Raji (cell line): ENCODE data around the gene NOL8.

Experiments
- POLR2A ChIP-seq: IDR thresholded peaks from 2 replicates; pipeline ENCODE4 v1.6.1; 2011; ENCODE audit warnings: low read depth, low read length, control low read depth; ENCODE audit not compliant: insufficient read depth

The NOL8 gene

DNA sequence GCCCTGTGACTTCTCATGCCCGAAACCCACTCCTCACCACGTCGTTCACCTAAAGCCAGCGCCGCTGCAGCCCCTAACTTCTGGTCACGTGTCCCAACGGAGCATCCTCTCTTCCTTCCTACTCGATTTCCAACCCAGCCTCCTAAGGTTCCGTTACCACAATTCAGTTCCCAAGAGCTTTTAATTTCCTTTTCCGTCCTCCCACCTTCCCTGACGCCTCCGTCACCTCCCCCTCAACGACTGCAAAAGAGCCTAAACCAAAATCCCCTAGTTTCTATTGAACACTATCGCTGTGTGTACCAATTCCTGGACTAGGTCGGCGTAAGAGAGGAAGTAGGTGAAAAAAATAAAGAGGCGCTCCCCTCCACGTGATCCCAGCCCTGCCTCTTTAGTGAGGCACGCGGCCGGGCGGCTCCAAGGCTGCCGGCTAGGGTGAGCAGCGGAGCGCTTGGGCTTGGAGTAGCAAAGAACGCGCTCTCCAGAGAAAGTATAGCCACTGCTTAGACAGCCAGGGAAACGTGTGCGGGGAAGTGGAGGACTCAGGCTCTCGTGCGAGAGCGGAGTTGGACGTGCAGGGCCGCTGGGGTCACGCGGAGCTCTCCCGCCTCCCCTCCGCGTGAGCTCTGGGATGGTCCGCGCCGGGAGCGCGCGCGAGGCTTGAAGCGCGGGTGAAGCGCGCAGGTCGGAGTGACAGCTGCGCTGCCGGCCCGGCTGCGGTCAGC is at the start of gene NOL8, which contains the start of gene CENPP:
Gene NOL8 (minus strand): TSS at position 82 of the 722 bp plus-strand sequence. CDS start 1,189 bp downstream, outside the sequence.
Gene CENPP (plus strand): TSS at position 685 of the 722 bp plus-strand sequence.
- peak; percentile 96 for TF ChIP-seq POLR2A

DNA sequence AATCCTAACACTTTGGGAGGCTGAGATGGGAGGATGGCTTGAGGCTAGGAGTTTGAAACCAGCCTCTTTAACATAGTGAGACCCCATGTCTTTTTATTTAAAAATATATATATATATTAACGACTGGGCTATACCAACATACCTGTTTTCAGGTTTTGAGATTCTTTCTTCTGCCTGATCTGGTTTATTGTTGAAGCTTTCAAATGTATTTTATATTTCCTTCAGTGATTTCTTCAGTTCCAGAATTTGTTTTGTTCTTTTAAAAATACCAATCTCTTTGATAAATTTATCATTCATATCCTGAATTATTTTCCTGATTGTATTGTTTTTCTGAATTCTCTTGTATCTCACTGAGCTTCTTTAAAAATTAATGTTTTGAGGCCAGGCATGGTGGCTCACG is 48.0 kb upstream of the NOL8 start:
- TF ChIP-seq POLR2A, result no peak

DNA sequence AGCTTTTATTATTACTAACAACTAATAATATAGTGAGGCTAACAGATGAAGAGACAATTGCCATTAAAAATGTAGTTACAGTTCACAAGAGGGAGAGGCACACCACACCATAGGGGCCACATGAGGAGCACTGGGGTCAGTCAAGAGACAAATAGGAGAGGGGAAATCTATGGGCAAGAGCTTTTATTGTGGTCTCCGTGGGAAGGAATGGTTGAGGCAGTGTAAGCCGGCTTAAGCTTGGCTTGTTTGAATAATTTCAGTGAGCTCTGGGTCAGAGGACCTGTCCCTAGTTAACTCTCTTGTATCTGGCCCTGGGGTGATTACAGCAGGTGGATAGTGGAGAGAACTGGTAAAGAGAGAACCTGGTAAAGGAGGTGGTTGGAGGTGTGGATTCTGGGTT is 43.9 kb upstream of the NOL8 start:
- TF ChIP-seq POLR2A, result no peak

DNA sequence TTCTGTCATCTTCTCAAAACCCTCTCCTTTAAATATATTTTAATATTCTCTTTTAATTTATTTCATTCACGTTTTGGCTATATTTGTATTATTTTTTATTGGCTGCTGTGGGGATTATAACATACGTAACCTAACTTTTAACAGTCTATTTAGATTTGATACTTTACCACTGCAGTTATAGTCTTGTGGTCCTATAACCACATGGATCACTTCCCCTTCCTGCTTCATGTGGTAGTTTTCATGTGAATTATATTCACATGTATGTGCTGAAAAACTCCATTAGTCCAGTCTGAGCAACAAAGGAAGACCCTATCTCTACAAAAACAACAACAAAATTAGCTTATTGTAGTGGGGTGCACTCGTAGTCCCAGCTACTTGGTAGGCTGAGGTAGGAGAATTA is 34.9 kb upstream of the NOL8 start:
- TF ChIP-seq POLR2A, result no peak

DNA sequence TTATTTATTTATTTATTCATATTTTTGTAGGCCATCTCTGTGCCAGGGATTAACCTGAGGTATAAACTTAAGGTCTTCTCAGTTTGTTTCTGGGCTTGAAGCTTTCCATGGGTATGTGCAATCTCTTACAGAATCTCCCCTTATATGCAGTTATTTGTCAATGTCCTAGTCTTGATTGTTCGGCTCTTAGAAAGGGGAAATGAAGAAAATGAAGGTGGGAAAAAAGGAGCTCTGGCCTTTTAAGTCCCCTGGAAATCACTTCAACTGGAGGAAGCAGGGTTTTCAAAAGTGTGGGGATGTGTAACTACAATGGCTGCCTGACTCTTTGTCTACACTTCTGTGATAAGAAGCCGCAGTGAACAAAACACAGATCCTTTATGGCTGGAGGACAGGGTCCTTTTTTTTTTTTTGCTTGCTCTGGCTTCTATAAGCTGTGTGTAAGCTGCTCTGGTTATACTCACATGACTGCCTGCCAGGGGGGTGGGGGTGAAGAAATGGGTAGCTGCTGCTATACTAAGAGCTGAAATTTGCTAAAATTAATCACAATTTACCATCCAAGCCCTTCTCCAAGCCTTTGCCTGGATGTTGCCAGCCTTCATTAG is 34.3 kb upstream of the NOL8 start:
- no peak for TF ChIP-seq POLR2A

DNA sequence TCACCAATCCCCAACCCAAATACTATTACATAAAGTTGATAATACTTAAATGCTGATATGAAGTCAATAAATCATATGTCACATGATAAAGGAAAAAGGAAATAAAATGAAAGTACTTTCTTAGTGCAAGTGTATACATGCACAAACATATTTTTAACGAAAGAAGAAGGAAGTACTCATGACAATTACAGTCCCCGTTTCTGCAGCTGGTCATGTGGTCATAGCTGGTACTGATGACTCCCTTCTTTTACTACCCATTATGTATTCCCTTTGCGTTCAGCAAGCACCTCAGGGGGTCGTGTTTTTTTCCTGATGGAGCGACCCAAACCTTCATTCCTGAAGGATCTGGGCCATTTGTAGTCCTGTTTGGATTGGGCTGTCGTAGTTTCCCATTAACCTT is 27.9 kb upstream of the NOL8 start:
- TF ChIP-seq POLR2A, result no peak

DNA sequence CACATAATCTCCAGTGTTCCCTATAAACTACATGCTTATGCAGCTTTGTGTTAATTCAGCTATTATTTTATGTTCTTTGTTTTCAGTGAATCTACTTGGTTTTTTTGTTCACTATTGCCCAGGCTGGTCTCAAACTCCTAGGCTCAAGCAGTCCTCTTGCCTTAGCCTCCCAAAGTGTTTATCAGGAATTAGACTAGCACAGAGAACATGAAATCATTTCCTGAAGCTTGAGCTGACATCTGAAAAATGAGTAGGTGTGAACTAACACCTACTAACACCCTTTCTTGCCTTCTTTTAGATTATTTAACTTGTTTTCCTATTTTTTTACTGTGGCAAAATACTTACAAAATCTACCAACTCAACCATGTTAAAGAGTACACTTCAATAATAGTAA is 25.6 kb upstream of the NOL8 start:
- no peak for TF ChIP-seq POLR2A

DNA sequence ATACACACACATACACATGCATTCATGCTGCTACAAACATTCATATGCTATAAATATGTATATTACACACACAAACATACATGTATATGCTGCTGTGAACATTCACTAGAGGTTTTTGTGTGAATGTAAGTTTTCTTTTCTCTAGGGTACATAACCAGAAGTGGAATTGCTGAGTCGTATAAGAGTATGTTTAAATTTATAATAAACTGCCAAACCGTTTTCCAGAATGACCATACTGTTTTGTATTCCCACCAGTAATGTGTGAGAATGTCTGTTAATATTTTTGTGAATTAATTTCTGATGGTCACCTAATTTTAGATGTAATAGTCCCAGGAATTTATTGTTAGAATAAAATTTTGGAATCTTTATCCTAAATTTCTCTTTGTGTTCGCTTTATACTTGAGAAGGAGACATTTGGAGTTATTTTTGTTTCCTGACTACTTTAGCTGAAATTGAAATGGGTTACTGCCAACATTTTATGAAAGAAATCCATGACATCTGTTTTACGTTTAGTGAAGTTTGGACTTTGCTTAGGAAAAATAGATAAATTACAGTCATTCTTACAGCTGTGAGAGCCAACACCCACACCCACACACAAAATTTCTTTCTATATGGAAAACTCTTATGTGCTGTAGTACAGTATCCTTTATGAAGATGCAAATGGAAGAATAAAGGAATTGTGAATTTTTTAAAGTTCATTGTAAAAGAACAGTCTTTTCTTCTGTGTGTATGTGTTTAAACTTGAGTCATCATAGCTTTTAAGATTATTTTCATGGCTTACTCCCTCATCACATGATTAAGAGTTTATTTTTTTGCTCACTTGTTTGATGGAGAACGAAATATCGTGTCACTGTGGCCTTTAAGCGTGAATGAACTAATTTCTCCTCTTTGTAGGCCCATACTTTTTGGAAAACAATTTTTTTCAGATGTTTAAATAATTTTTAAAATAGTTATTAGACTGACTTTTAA is 24.9 kb upstream of the NOL8 start:
- no peak for TF ChIP-seq POLR2A

DNA sequence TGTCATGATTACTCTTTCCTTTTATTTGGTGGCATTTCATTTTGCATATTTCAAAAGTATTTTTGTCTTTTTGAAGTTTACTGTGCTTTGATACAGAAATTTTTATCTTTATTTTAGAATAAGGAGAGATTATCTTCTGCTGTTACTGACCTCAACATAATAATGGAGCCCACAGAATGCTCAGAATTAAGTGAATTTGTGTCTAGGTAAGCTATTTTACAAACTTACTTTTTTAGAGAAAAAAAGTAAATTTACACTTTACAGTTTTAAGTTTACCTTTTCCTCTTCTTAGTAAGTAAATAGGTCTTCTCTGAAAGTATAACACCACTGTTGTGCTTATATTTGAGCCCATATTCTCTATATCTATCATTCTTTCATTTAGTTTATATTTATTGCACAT is 20.4 kb upstream of the NOL8 start:
- no peak for TF ChIP-seq POLR2A

DNA sequence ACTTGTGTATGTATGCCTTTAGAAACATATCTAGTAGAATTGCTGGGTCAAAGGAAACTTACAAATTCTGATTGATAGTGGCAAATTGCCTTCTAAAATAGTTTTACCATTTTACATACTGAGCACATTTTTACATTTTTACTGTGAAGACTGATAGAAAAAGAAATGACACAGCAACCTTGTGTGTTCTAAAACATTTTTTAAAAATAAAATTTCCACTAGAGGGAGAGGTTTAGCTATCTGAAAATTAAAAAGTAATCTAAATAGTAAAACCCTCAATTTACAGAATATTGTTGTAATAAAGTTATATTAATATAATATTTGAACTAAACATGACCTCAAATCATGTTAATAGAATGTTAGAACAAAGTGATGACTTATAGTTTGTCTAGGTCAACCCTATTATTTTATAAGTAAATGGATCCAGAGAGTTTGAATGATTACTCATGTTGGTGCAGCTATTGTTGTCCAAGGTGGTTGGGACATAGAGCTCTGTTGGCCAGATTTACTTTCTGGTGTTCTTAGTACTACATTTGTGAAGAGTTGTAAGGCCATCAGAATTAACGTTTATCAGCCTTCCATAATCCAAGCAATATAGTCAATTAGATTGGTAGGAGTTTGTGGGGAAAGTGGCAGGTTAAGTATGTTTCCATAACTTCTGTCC is 17.8 kb upstream of the NOL8 start:
- no peak for TF ChIP-seq POLR2A

DNA sequence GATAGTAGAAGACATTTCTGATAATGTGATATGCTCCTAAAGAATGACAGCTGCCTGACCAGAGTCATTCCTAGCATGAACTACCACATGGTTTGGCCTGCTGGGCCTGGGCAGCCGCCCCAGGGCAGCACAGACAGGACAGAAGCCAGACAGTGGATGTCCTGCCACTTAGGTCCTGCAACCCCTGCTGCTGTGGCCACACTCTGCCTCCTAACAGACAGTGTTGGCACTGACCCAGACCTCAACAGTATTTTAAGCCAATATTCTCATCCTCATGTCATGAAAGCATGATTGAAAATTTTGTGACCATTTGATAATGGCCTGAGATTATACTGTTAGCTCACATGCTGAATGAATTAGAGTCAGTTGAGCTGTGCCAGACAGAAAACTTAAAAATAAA is 16.4 kb upstream of the NOL8 start:
- TF ChIP-seq POLR2A, result no peak

DNA sequence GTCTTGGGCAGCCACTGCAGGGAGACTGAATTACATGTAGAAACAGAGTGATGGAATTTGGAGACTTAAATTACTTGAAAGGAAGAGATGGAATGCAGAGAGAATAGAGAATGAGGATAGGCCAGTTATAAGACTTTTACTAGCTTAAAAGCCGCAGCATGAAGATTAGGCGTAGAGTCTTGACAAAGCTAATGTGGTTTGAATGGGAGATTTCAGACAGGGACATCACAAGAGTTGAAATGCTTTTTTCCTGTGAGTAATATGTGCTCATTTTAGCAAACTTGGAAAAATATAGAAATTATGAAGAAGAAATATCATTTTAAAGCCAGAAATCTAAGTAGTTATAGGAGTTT is 8.1 kb upstream of the NOL8 start:
- no peak for TF ChIP-seq POLR2A

DNA sequence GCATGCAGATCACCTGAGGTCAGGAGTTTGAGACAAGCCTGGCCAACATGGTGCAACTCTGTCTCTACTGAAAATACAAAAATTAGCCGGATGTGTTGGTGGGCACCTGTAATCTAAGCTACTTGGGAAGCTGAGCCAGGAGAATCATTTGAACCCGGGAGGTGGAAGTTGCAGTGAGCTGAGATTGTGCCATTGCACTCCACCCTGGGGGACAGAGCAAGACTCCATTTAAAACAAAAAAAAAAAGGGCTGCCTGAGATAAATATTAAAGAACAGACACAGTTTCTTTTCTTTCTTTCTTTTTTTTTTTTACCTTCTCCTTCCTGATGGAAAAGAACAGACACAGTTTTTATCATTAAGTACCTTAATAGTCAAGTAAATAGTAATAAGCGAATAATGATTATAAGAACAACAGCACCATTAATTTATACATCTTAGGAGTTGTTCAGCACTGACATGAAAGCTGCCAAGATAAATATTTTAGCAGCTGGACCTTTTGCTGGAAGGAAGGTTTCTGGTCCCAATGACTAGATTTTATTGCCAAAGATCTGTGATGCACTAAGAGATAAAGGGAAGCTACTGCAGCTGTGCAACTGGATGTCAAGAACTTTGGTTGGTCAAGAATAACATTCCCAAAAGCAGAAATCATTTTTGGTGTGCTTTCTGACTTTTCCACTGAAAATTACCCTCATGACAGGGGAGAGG is 7.6 kb upstream of the NOL8 start:
- no peak for TF ChIP-seq POLR2A

DNA sequence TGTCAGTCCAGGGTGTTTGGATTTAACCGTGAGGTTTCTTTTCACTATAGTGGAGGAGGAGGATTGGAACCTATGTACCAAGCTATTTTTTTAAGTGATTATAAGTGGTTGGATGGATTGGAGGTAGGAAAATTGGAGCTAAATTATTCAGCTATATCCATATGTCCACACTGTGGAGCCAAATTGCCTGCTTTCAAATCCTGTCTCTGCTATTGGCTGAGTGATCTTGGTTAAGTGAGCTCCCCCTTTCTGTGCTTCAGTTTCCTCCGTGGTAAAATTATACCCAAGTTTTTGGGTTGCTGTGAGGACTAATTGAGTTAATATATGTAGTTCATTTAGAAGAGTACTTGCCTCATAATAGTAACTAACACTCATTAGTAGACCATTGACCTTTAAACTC is 3.1 kb upstream of the NOL8 start:
- no peak for TF ChIP-seq POLR2A

DNA sequence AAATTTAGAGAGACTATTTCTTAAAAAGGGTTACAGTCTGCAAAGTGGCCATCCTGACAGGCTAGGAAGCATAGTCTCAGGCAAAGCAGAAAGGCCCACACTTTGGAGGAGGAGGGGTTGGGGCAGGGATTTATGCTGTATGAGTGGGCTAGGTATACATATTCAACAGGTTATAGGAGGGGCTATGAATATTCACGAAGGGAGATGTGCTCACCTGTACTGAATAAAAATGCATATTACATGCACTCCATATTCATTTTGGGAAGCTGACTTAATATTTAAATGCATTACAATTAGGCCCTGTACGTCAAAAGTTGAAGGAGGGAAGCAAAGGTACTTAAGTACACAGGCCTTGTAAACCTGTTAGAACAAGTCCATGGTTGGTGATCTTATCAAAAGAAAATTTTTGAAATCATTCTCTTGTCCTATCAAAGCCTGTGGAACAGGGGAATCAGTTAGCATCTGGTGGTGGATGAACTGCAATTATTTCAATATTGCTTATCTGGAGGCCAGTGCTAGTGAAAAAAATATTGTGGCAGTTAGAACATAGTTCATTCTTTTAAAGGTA is 2.2 kb upstream of the NOL8 start:
- TF ChIP-seq POLR2A, result no peak

DNA sequence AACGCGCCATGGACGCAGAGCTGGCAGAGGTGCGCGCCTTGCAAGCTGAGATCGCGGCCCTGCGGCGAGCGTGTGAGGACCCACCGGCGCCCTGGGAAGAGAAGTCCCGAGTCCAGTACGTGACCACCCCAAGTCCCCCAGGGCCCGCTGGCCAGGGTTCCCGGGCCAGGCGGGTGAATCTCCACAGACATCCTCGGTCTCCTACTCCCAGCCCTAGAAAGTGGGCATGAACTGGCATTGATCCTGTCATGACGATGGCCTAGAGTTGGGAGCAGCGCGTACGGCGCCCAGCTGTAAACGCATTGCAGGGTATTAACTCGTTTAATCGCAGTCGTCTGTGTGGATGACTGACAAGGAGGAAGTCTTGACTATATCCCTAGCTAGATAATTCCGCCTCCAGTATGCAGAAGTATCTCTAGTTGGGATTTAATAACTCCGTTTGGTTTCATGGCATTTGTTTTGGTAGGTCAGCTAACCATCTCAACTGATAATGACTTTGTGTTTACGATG is 896 bp upstream of the NOL8 start:
- peak; percentile 84; the same call in 1 of the 2 replicates for TF ChIP-seq POLR2A
